AG04449 (cell line): ENCODE measurements around the gene MDFI.

ENCODE experiments used
- CTCF ChIA-PET: fragments of 350-600 bp; formaldehyde crosslinking; extraction: SDS; loops from one replicate; lab custom pipeline; 2021; ENCODE audit warnings: antibody characterized with exemption; lab: Yijun Ruan, JAX
- POLR2A ChIA-PET: fragments of 400-600, 350-600 bp; formaldehyde crosslinking; extraction: SDS; loops from one replicate; lab custom pipeline; 2020; ENCODE audit warnings: antibody characterized with exemption, inconsistent platforms; lab: Yijun Ruan, JAX
- DNase-seq: peaks from one replicate; pipeline ENCODE4 v3.0.0-alpha.2; 2010; ENCODE audit warnings: low read depth, low spot score
- H3K4me3 ChIP-seq: 2 replicates; pipeline ENCODE4 v1.5.1; 2011; ENCODE audit warnings: low read depth, mild to moderate bottlenecking, control low read depth, low read length
- TF ChIP-seq, protein P1 (sequence below): IDR thresholded peaks from one replicate; pipeline ENCODE4 v1.5.1; 2011; ENCODE audit warnings: mild to moderate bottlenecking, moderate library complexity, low read length, control low read depth, inconsistent platforms; ENCODE audit not compliant: insufficient read depth; ENCODE audit errors: missing control alignments

The MDFI gene

GRCh38 chr6:41655176-41655575 lies 16.9 kb downstream of the MDFI start:
- DNase-seq, result no peak
- CTCF ChIA-PET, result interaction anchor here (1.0 to 3.2 kb wide), 4 partner anchors 28 to 287 kb away, joined by 3 to 17 read pairs (median 10); no protein-coding TSS in a partner anchor
- H3K4me3 ChIP-seq, result no peak overlapping the region
- POLR2A ChIA-PET, result interaction anchor here (0.6 to 0.7 kb wide), 2 partner anchors 16 to 53 kb away, joined by 3 read pairs; no protein-coding TSS in a partner anchor
- TF ChIP-seq, protein P1, sequence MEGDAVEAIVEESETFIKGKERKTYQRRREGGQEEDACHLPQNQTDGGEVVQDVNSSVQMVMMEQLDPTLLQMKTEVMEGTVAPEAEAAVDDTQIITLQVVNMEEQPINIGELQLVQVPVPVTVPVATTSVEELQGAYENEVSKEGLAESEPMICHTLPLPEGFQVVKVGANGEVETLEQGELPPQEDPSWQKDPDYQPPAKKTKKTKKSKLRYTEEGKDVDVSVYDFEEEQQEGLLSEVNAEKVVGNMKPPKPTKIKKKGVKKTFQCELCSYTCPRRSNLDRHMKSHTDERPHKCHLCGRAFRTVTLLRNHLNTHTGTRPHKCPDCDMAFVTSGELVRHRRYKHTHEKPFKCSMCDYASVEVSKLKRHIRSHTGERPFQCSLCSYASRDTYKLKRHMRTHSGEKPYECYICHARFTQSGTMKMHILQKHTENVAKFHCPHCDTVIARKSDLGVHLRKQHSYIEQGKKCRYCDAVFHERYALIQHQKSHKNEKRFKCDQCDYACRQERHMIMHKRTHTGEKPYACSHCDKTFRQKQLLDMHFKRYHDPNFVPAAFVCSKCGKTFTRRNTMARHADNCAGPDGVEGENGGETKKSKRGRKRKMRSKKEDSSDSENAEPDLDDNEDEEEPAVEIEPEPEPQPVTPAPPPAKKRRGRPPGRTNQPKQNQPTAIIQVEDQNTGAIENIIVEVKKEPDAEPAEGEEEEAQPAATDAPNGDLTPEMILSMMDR, result no peak

- ChIA-PET CTCF (interaction anchor here (1.0 to 3.2 kb wide), 4 partner anchors 28 to 288 kb away, joined by 3 to 17 read pairs (median 10); no protein-coding TSS in a partner anchor), POLR2A (interaction anchor here (0.6 to 0.7 kb wide), 2 partner anchors 17 to 53 kb away, joined by 3 read pairs; no protein-coding TSS in a partner anchor)
- no peak overlapping the region for H3K4me3 ChIP-seq
- no peak for DNase-seq
- TF ChIP-seq, protein P1, result no peak
Observed at GRCh38 chr6:41655646-41656001, 17.4 kb downstream of the MDFI start.

DNA sequence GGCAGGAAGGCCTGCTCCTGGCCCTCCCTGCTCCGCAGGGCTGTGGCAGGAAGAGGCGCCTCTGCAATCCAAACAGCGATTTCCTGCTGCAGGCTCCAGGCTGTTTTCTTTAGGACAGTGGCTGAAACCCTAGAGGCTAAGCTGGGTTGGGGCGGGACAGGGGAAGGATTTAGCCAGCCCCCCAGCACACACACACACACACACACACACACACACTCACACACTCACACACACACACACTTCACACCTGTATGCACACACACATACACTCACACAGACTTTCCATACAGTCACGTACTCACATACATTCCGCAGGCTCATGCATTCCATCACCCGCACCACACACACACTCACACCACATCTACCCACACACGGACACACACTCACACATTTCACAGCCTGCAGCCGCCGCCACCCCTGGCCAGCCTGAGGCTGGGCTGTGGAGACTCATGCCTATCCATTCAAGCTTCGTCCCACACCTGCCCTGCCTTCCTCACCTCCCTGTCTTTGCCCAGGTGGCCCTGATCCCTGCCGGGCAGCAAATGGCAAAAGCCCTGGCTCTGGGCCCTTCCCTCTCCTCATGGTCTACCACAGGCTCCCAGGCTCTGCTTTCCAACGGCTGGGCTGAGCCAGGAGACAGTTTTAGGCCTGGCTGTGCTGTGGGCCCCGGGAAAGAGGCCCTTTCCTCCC lies 17.9 kb downstream of the MDFI start:
- H3K4me3 ChIP-seq, result no peak overlapping the region
- DNase-seq, result peak; percentile 12
- CTCF ChIA-PET, result interaction anchor here (1.0 to 3.2 kb wide), 5 partner anchors 9 to 288 kb away, joined by 3 to 17 read pairs (median 4); no protein-coding TSS in a partner anchor
- POLR2A ChIA-PET, result interaction anchor here (0.7 kb wide), 1 partner anchor 54 kb away, joined by 3 read pairs; no protein-coding TSS in a partner anchor
- TF ChIP-seq, protein P1, result no peak

- no peak overlapping the region for H3K4me3 ChIP-seq
- TF ChIP-seq, protein P1, result no peak
- CTCF ChIA-PET, result interaction anchor here (0.9 to 3.2 kb wide), 9 partner anchors 10 to 289 kb away, joined by 3 to 17 read pairs (median 6); no protein-coding TSS in a partner anchor
- POLR2A ChIA-PET, result no interaction called here
- DNase-seq, result no peak
Observed at GRCh38 chr6:41657131-41658094, 19.1 kb downstream of the MDFI start.

DNA sequence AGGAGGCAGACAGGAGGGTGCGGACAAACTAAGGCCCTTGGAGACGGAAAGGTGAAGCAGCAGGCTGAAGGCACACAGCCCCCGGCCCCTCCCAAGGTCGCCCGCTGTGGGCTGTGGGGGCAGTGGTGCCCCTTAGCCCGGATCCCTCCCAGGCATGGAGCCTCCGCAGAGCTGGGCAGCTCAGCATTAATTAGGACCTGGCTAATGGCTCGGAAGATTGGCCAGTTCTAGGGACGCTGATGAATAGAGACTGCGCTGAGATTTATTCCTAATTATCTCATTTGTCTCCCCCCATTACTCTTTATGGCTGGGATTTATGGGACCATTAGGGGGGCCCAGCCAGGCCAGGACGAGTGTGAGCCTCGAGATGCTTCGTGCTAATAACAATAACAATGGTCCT lies 20.4 kb downstream of the MDFI start:
- ChIA-PET POLR2A (no interaction called here), CTCF (interaction anchor here (1.2 to 2.5 kb wide), 6 partner anchors 14 to 290 kb away, joined by 3 to 12 read pairs (median 6); no protein-coding TSS in a partner anchor)
- TF ChIP-seq, protein P1, result no peak
- H3K4me3 ChIP-seq, result no peak overlapping the region
- DNase-seq, result no peak
